HG03025 (cell line): ENCODE data around the gene RICTOR.

Experiments
- ATAC-seq: cut with Tn5 transposase; IDR thresholded peaks from one replicate; pipeline ENCODE4 v1.9.1; 2021; ENCODE audit warnings: mild to moderate bottlenecking, moderate library complexity; ENCODE audit not compliant: unreplicated experiment, low FRiP score

RICTOR gene

DNA sequence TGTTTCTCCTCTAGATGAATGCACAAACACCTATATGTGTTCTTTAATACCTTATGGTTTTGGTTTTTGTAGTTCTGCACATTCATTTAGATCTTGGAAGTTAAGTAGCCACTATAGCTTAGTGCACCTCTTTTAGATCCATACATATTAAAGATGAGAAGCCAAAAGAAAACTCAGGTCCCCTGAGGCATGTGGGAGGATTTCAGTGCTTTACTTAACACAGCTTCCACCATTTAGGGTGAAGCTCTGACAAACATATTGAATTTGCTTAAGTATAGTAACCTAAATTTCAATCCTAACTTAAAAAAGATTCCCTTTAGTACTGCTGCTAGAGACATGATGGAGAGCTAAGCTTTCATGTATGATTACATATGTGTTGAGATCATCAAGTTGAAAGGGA, 25.6 kb upstream of the RICTOR start:
- no peak for ATAC-seq

DNA sequence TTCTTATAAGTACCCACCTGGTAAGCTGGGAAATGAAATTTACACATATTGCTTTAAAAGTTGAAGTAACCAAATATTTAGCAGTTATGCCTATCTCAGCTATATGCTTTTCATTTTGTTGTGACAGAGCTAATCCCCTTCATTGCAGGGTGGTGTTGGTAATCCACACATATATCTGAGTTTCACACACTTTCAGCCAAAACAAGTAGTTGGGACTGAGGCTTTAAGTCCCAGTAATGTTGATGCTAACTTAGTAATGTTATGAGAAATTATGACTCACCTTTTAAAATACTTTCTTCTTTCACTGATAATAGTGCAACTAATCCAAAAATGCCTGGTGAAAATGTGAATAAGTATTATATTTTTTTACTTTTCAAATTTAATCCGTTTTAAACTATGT, 19.2 kb upstream of the RICTOR start:
- ATAC-seq, result no peak

DNA sequence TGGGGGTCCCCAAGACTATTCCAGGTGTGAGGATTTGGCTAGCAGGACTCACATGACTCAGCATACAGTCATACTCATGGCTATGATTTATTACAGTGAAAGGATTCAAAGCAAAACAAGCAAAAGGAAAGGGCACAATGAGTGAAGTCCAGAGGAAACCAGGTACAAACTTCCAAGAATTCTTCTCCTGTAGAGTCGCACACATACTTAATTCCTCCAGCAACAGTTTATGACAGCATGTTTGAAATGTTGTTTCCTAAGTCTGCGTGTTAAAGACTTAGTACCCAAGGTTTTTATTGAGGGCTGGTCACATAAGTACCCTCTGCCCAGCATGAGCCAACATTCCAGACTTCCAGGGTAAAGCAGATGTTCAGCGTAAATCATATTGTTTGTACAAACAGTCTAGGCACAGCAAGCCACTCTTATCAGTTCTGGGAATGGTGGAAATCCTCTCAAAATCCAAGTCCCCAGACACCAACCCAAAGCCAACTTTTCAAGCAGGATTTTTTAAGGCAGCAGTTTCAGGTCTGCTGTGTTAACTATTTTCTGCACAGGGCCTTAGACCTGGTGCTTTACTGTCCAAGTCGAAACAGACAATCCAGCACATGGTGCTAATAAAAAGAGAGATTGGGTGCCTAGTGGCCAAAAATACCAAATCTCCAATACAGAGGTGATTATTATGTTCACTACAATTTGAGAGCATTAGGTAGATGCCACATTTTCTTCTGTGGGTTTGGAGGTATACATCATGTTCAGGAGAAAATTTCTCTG, 18.6 kb upstream of the RICTOR start:
- ATAC-seq, result no peak

DNA sequence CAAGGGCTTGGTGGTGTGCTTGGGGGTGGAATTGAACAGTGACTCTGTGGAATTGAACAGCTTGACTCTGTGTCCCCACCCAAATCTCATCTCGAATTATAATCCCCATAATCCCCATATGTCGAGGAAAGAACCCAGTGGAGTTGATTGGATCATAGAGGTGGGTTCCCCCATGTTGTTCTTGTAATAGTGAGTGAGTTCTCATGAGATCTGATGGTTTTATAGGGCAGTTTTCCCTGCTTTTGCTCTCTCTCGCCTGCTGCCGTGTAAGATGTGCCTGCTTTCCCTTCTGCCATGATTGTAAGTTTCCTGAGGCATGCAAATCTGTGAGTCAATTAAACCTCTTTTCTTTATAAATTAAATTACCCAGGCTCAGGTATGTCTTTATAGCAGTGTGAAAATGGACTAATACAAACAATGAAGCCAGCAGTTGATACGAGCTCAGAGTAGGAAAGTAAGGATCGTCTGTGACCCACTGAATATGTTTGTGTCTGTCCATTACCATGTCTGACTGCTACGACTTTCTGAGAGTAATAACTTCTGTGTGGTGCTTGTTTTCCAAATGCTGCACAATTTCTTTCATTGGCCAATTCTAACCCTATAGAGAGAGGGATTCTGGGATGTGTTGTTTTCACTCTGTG, 17.9 kb upstream of the RICTOR start:
- no peak for ATAC-seq

DNA sequence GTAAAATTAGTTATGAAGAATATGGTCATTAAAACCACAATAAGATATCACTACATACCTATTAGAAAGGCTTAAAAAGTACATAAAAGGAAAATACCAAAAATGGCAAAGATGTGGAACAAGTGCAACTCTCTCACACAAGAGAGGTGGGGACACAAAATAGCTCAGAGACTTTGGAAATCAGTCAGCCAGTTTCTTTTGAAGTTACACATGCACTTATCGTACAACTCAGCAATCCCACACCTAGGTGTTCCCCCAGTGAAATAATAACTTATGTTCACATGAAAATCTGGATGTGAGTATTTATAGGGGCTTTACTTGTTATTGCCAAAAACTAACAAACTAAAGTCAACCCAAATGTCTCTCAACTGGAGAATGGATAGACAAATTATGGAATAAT, 9.8 kb upstream of the RICTOR start:
- no peak for ATAC-seq

DNA sequence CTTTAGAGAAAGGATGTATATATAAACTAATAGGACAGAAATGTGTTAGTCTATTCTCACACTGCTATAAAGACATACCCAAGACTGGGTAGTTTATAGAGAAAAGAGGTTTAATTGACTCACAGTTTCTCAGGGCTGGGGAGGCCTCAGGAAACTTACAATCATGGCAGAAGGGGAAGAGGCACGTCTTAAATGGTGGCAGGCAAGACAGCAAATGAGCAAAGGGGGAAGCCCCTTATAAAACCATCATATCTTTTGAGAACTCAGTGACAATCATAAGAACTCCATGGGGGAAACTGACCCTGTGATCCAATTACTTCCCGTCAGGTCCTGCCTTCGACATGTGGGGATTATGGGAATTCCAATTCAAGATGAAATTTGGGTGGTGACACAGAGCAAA, 8.8 kb upstream of the RICTOR start:
- no peak for ATAC-seq

DNA sequence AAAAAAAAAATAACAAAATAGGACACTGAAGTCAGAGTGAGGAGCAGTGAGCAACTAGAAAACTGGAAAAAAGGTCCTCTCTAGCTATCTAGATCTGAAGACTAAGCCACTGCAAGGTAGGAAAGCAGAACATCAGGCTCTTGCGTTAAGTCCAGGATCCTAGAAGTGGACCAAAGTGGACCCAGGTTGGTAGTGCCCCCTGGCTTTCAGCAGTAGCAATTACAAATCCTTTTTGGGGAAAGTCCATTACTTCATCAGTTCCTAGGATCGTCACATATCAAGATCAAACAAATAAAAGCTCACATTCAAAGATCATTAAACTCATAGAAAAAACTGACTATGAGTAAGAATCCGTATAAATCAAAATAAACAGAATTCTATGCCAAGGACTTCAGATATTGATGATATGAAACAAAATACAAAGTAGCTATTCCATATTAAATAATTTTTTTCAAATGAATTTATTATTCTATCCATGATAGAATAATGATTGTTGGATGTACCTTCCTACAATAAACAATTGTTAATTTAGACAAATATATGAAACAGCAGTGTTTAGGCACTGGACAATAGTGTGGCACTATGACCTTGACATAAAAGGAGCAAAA, 6.5 kb upstream of the RICTOR start:
- ATAC-seq, result no peak

DNA sequence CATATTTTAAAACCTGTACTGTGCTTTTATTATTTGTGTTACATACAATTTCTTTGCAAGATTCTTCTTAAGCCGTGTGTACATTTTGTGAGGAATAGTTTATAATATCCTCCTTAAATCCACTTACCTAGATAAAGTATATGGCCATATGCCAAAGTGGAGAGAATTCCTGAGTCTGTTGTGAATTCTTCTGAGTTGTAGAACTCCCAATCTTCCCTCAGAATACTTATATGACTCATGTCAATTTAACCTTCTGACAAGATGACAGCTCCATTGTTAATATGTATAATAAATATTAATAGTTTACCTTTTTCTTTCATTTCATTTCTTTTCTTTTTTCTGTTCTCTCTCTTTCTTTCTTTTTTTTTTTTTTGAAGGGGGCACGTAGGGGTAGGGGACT, 6.0 kb upstream of the RICTOR start:
- no peak for ATAC-seq

DNA sequence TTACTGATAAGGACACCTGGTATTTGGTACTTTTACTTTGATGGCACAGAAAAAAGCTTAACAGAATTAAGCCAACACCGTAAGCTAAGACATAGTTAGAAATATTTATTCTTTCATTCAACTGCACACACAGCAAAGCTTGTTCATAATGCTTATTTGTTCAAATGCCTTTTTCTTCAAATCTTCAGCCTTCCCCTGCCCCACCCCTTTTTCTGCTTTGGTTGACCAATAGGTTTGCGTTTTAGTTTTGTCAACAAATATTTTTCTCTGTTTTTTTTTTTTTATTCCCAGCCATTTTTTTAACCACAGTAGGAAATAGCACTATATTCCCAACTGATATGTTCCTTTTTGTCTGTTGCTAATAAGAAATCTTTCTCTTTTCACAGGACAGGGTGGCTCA, 4.9 kb upstream of the RICTOR start:
- no peak for ATAC-seq

DNA sequence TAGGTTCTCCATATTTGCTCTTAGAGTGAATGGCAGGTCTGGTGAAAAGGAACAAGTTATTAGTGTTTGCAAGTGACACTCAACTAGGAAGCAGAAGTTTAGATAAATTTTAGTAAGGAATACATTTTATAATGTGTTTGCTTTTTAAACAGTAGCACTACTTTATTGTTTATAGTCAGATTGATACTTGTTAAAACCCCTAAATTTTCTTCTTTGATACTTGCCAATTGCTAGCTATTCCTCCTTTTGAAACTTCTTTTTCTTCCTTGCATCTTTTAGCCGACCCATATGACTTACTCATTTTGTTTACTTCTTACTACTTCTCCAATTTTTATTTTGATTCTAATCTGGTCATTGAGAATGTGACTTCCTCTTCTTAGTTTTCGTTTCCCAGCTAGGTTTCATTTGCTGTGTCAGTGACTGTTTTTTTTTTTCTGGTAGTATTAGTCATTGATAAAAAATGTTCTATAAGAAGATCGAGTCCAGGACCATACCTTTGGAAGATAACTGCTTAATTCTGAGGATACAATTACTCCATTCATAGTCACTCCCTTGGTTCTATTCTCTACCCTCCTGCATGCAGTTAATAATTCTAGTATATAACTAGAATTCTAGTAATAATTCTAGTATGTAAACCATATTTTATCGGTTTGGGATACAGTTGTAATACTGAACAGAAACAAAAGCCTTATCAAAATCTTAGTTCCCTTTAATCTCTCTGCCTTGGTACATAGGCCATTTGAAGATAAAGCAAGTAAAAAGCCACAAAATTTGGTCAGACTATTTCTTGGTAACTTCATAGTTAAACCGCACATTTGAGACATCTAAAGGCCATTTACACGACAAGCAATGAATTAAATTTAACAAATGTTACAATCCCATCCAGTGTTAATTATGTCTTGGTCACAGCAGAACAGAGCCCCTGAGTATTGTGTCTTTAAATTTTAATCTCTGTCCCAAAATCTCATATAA, 2.8 kb upstream of the RICTOR start:
- no peak for ATAC-seq

DNA sequence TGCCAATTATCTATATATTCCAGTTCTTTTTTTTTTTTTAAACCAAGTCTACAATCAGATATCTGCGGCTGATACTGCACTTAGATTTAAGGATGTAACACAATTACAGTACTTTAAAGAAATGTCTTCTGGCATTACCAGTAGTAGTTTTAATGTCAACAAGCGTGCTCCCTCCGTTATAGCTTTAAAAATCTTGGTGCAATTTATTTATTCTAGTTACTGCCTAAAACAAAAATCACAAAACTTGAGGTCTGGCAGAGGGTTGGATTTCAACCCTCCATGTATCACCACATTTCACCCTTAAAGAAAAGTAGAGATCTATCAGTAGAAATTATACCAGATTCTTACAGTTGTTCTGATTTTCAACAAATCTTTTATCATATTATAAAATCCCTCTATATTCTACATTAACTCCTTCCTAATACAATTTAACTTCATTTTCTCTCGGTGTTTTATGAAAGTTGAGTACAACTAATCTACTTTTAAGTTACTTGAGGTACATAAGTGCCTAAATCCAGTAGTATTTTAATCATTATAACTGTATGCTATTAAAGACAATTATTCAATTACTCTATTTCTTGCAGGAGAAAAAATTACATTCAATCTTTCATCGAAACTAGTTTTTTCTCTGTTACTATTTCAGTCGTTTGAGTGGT, 2.0 kb upstream of the RICTOR start:
- ATAC-seq, result no peak

DNA sequence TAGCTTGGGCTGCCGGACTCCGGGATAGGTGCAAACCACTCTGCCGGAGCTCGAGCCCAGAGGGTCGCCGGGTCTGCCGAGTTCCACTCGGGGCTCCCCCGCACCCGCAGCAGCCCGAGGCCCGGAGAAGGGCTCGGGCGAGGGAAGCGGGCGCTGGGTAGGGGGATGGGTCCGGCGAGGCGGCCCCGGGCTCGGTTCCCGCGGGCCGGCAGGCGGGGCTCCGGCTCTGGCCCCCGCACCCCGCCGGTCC, 507 bp downstream of the RICTOR start:
- peak; percentile 39 for ATAC-seq

DNA sequence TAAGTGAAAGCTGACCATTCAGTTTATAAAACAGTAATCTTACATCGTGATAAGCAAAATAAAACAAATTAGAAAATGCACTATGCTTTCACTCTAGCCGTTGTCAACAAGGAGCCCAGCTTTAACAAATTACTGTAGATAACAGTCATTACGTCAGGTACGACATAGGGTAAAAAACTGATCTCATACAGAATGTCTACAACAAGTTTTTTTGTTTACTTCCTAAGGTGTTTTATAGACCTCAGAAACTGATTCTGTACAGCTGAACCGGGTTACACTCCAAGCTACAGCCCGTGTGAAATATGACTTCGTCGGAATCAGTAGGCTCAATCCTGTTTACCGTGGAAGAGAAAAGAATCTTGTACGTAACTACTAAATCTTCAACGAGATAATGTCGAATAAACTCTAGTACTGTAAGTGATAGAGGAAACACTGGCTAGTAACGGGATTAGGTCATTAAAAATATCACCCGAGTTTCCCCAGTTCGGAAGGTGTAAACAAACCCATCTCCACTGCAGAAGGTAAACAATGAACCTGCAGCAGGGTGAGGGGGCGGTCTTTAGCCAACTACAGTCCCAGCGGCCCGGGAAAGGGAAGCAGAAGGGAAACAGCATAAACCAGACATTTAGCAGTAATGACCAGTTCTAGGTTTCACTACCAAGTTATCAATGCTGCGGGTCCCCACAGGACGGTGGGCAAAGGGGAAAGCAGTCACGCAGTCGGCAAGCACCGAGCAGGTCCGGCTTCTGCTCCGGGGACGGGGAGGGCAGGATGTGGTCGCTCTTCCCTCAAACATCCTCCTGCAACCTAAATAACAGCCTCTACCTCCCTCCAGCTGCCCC, 1.1 kb downstream of the RICTOR start:
- ATAC-seq, result peak; percentile 37

DNA sequence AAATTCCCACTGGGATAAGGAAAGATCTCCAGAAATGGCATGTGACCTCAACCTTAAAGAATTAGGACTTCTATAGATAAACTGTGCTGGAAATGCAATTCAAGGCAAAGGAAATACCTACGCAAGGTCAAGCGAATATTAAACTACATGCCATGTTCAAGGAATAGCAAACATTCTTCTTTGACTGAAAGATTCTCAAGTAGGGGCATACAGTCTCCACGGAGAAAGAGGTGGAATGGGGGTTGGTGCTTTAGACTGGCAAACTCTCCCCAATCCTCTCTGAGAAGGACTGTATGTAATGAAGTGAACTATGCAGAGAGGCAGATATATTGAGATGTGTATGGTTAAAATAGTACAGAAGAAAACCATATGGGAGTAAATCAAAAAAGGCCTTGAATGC, 6.1 kb downstream of the RICTOR start:
- ATAC-seq, result no peak

DNA sequence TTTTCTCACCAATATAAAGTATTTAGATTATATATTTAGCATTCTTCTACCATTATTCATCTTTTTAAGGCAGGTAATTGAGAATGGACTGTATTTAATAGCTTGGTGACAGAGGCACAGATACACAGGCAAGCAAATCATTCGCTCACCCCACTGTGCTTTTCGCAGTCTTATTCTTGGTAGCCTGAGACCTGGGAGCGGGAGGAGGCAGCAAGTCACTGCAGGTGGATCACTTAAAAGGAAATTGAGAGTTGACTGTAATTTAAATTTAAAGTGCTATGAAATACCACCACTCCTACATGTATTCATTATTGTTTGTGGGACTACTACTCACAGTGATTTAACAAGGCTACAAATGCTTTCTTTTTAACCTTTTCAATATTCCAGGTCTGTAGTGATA, 9.7 kb downstream of the RICTOR start:
- no peak for ATAC-seq

DNA sequence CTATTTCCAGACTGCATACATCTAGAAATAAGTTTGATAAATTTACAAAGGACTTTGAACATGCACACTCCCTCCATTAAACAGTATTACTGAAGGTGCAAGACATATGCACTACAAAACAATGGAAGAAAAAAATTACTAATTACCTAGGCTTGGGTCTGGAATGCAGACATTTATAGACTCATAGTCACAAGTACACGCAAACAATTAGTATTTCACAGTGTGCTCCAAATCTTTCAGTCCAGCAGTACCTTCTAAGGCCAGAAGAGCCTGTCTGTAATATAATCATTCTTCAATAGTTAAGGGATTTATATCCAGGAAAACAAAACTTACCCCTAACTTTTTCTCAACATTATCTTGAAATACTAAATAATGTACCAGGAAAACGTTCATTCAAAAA, 11.2 kb downstream of the RICTOR start:
- ATAC-seq, result no peak

DNA sequence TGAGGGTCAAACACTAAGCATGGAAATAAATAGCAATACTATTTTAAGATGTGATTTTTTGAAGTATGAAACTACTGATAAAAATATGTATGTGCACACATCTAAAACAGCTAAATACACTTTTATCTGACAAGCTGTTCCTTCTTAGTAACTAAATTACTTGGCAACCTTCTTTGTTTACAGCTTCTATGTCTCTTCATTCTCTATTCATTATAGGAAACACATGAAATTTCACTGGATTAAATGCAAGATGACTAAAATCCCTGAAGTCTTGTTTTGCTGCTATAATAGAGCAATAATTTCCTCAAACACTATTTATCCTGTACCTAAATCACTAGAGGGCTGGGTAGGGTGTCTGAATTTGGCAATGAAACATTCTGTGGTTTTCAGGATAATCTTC, 11.7 kb downstream of the RICTOR start:
- no peak for ATAC-seq

DNA sequence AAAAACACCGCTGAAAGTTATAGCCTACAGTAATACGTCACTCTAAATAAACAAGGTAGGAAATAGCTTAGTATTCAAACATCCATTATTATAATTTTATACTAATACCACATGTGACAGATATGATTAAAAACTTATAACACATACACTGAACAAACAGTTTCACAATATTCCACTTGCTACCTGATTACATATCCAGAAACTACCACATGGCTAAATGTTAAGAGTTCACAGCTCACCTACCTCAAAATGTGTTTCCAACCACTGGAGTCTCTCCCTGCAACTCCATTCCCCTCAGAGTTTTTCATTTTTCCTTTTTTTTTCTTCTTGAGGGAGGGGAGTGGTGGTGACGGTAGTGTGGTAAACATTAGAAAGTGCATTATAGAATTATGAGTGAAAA, 12.1 kb downstream of the RICTOR start:
- ATAC-seq, result no peak

DNA sequence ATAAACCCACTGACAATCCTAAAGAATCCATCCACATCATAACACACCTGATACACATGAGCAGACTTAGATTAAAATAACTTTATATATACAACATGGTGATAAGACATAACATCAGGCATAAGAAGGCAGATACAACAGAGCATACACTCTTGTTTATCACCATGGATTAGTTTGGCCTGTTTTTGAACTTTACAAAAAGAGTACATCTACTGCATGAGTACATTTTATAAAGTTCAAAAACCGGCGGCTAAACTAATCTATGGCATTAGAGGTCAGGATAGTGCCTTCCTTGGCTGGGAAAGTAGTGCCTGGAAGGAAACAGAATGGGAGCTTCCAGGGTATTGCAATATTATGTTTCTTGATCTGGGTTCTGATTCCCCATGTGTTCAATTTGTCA, 15.1 kb downstream of the RICTOR start:
- ATAC-seq, result no peak
